HG03460 (cell line): ENCODE results near the gene DCAF6.
"Not testable (repeated sequence)": the region's sequence is repeated elsewhere in the genome, so short reads cannot be mapped to it uniquely, and the experiment has no call there.

Experiments
- ATAC-seq: cut with Tn5 transposase; IDR thresholded peaks from one replicate; pipeline ENCODE4 v1.9.1; 2021; ENCODE audit not compliant: unreplicated experiment

DCAF6 gene

GRCh38 chr1:167936068-167936929, at the start of gene DCAF6:
DCAF6 (plus strand) TSS chr1:167936683; CDS start chr1:167936912, 229 bp downstream.
- ATAC-seq: peak; percentile 77

DNA sequence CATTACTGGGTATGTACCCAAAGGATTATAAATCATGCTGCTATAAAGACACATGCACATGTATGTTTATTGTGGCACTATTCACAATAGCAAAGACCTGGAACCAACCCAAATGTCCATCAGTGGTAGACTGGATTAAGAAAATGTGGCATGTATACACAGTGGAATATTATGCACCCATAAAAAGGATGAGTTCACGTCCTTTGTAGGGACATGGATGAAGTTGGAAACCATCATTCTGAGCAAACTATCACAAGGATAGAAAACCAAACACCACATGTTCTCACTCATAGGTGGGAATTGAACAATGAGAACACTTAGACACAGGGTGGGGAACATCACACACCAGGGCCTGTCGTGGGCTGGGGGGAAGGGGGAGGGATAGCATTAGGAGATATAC, 49.3 kb upstream of the DCAF6 start:
- not testable (repeated sequence) for ATAC-seq

GRCh38 chr1:167890400-167890799, 46.1 kb upstream of the DCAF6 start:
- no peak for ATAC-seq

- ATAC-seq: no peak
Observed at GRCh38 chr1:167893798-167894197, 42.7 kb upstream of the DCAF6 start.

GRCh38 chr1:167898578-167899222, 37.8 kb upstream of the DCAF6 start:
- no peak for ATAC-seq

GRCh38 chr1:167899253-167899681, 37.2 kb upstream of the DCAF6 start:
- peak; percentile 87 for ATAC-seq

- ATAC-seq: no peak
Observed at GRCh38 chr1:167900907-167901306, 35.6 kb upstream of the DCAF6 start.

- ATAC-seq: no peak
Observed at GRCh38 chr1:167904652-167905130, 31.8 kb upstream of the DCAF6 start.

GRCh38 chr1:167905182-167905581, 31.3 kb upstream of the DCAF6 start:
- no peak for ATAC-seq

- ATAC-seq: no peak
Observed at GRCh38 chr1:167905671-167906070, 30.8 kb upstream of the DCAF6 start.

- no peak for ATAC-seq
Observed at GRCh38 chr1:167909691-167910180, 26.7 kb upstream of the DCAF6 start.

- ATAC-seq: no peak
Observed at GRCh38 chr1:167910530-167910929, 26.0 kb upstream of the DCAF6 start.

DNA sequence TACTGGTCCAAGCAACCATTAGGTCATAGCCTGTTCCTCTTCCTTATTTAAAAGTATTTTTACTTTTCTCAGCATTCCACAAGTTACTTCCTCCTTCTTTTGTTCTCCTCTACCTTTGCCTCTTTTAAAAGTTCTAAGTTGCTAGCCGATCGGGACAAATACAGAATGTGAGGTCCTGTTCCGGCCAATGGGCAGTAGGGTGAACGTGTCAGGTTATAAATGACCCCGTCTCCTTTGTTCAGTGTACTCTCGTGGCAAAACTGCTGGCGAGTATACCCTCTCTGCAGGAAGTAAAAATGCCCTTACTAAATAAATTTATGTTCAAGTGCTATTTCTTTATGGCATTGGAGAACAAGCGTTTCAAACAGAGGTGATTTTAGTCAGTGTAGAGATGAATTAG, 25.1 kb upstream of the DCAF6 start:
- ATAC-seq: no peak

- no peak for ATAC-seq
Observed at GRCh38 chr1:167912294-167912693, 24.2 kb upstream of the DCAF6 start.

DNA sequence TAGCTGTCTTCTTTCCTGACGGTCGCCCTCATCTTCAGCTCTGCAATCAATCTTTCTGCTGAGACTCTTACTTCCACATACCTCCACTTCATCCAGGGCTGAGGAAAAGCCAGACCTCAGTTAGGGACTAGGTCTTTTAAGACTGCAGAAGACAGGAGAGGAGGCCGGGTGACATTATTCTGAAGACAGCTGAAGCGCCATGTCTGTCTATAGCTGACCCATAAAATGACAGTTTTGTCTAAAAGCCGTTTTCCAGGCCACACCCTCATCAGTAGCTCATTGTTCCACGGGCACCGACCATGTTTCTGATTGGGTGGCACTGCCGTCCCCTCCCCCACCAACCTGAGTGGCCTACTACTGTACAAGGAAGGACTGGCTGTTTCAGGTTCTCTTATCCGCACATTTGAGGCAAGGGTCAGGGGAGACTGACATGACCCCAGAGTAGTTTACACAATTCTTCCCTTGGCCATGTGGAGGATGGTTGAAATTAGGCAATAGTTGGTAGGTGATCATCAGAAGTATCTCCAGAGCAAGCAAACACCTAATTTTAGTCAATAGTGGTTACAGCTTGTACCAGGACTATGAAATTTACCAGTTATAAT, 22.5 kb upstream of the DCAF6 start, which contains the start of gene ADCY10:
ADCY10 (minus strand) TSS at position 240 of the 602 bp plus-strand sequence. CDS start 8,994 bp downstream, outside the sequence.
- no peak for ATAC-seq

DNA sequence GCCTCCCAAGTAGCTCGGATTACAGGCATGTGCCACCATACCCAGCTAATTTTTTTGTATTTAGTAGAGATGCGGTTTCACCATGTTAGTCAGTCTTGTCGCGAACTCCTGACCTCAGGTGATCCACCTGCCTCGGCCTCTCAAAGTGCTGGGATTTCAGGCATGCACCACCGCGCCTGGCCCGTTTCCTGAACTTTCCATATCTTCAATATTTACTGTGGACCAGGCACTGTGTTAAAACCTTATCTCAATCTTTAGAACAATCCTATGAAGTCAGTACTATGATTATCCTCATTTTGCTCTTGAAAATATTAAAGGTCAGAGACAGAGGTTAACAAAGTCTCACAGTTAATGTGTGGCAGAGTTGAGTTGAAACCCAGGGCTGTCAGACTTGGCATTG, 20.9 kb upstream of the DCAF6 start:
- no peak for ATAC-seq

GRCh38 chr1:167916766-167917511, 19.5 kb upstream of the DCAF6 start:
- ATAC-seq: no peak

DNA sequence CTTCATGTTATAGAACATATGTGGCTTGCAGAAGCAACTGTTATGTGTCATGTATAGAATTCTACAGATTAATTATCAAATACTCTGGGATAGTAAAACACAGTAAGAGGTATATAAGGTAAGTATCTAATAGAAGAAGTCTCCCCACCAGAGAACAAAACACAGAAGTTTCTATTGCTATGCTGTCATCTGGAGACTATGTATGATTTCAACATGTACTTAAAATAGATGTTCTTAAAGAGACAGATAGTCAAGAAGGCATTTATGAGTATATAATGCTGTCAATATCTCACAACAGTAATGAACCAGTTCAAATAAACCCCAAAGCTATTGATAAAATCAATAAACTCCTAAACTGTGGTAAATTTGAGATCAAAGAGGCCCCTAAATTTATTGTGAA, 14.5 kb upstream of the DCAF6 start:
- ATAC-seq: no peak

DNA sequence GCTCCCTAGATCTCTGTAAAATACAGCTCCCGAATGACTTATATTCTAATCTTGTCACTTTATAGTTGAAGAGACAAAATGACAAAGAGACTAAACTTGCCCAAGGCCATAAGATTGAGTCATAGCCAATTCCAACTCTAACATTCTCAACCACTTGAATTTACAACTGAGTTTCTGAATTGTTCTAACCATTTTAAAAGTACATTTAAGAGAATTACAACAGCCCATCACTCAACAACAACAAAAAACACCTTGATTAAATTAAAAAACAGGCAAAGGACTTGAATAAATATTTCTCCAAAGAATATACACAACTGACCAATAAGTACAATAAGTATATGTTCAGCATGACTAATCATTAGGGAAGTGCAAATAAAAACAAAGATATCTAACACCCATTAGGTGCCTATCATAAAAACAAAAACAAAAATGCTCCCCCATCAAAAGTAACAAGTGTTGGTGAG, 13.8 kb upstream of the DCAF6 start:
- no peak for ATAC-seq

GRCh38 chr1:167923324-167924056, 13.0 kb upstream of the DCAF6 start:
- no peak for ATAC-seq
